Activated naive CD4-positive, alpha-beta T cell treated with anti-CD3 and anti-CD28 coated beads for 36 hours (primary cell): Measurements from ENCODE around the gene CUX1. TPM values are rescaled to one million over a fixed set of nuclear protein-coding genes. Genes with fewer than 3 reads are reported as not detected.
"Not testable (repeated sequence)": the region's sequence is repeated elsewhere in the genome, so short reads cannot be mapped to it uniquely, and the experiment has no call there.

Experiments used
- CTCF ChIA-PET: fragments of 350-600 bp; sonication (Branson Sonifier 250); formaldehyde crosslinking; loops from one replicate; lab custom pipeline; 2021; ENCODE audit warnings: antibody characterized with exemption; lab: Charles Lee
- DNase-seq: peaks from one replicate; pipeline ENCODE4 v3.0.0-alpha.2; 2020
- H3K27ac Mint-ChIP-seq: one replicate; pipeline ENCODE4 v1.8.0; 2021; ENCODE audit warnings: mild to moderate bottlenecking, mixed read lengths
- H3K27me3 Mint-ChIP-seq: one replicate; pipeline ENCODE4 v1.8.0; 2021; ENCODE audit warnings: low read depth, mixed read lengths
- H3K36me3 Mint-ChIP-seq: one replicate; pipeline ENCODE4 v1.8.0; 2021; ENCODE audit warnings: low read depth, mixed read lengths
- H3K4me1 Mint-ChIP-seq: one replicate; pipeline ENCODE4 v1.8.0; 2021; ENCODE audit warnings: low read depth, mixed read lengths
- H3K4me3 Mint-ChIP-seq: one replicate; pipeline ENCODE4 v1.8.0; 2021; ENCODE audit warnings: mild to moderate bottlenecking, moderate library complexity, mixed read lengths
- H3K9me3 Mint-ChIP-seq: one replicate; pipeline ENCODE4 v1.8.0; 2021; ENCODE audit warnings: mixed read lengths
- intact Hi-C: fragments of 100-400 bp; cut with micrococcal nuclease; formaldehyde crosslinking; loops from one replicate; pipeline ENCODE4 v1.15.1; 2023
- total RNA-seq, 2 experiments: library from RNA; stranded (reverse); gene quantifications; one replicate each; pipeline ENCODE4 v1.2.3, GENCODE V29; 2021

CUX1 gene
- total RNA-seq, 2 experiments from 2014 or later = 22.2 to 25.5 TPM

DNA sequence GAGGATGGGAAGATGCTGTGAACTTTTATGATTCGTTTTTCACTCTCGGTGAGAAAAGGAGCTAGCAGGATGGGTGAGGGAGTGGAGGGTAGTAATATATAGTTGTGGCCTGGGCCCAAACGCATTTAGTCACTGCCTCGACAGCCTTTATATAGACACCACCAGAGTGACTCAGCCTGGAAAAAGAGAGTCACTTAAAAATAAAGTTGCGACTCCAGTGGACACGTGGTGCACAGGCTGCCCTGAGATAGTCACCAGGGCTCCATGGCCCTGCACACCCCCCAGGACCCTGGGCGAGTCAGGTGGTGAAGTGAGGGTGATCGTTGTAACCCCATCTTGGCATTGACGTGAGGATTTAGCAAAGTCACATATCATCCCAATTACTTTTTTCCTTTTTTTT lies 106.7 kb downstream of the CUX1 start:
- Mint-ChIP-seq H3K4me1 (peaks cover 5% of the 10 kb centered on the region), H3K9me3 (no peaks in the 10 kb centered on the region), H3K4me3 (no peak overlapping the region), H3K27ac (no peak overlapping the region), H3K27me3 (no peaks in the 10 kb centered on the region), H3K36me3 (peaks cover 9% of the 10 kb centered on the region)
- intact Hi-C loops = no loop called here
- CTCF ChIA-PET = no interaction called here
- DNase-seq = no peak

DNA sequence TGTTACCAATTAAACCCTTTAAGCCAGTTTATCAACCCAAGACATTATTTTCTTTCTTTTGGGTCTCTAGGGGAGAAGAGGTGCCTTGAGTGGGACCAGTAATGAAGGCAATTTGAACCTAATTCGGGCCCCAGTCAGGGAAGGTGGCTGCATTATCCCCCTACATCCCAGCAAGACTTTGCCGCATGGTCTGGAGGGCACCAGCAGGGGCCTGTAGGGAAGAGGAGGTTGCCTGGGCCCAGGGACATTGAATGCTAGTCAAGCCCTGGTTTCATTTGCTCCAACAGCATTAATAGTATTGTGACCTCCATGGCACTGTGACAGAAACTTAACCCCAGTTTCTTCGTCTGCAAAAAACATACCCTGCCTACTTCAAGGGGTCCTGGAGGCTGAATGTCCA lies 108.8 kb downstream of the CUX1 start:
- intact Hi-C loops = no loop called here
- CTCF ChIA-PET = no interaction called here
- Mint-ChIP-seq H3K27me3 (no peaks in the 10 kb centered on the region), H3K4me1 (peaks cover 5% of the 10 kb centered on the region), H3K4me3 (no peak overlapping the region), H3K9me3 (no peaks in the 10 kb centered on the region), H3K27ac (no peak overlapping the region), H3K36me3 (peaks cover 9% of the 10 kb centered on the region)
- no peak for DNase-seq

GRCh38 chr7:101927389-101927788 lies 110.0 kb downstream of the CUX1 start:
- Mint-ChIP-seq H3K4me3 (no peak overlapping the region), H3K4me1 (peaks cover 5% of the 10 kb centered on the region), H3K27me3 (no peaks in the 10 kb centered on the region), H3K9me3 (no peaks in the 10 kb centered on the region), H3K27ac (no peak overlapping the region), H3K36me3 (peaks cover 9% of the 10 kb centered on the region)
- CTCF ChIA-PET = interaction anchor here (0.6 kb wide), 1 partner anchor 110 kb away, joined by 3 read pairs; no protein-coding TSS in a partner anchor
- intact Hi-C loops = no loop called here
- no peak for DNase-seq

- Mint-ChIP-seq H3K36me3 (peaks cover 9% of the 10 kb centered on the region), H3K4me3 (no peak overlapping the region), H3K4me1 (peaks cover 5% of the 10 kb centered on the region), H3K9me3 (no peaks in the 10 kb centered on the region), H3K27me3 (no peaks in the 10 kb centered on the region), H3K27ac (no peak overlapping the region)
- intact Hi-C loops = no loop called here
- CTCF ChIA-PET = interaction anchor here (0.6 kb wide), 1 partner anchor 110 kb away, joined by 3 read pairs; no protein-coding TSS in a partner anchor
- DNase-seq = no peak
Measured at GRCh38 chr7:101927802-101928201, 110.4 kb downstream of the CUX1 start.

DNA sequence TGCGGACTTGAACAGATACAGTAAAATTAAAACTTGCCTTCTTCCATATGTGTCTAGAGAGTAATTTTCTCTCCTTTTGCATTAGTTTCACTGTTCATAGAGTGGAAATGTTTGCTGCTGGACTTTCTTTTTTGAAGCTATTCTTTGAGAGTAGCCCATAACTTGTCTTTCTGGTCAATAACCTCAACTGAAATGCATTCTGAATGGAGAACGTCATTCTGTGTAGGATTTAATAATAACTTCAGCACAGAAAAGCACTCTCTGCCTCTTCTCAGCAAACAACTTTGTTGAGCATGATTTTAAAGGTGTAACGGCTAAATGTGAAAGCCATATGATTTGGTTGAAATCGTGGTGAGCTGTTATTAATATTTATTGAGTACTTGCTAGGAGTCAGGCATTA lies 111.8 kb downstream of the CUX1 start:
- Mint-ChIP-seq H3K27me3 (no peaks in the 10 kb centered on the region), H3K9me3 (no peaks in the 10 kb centered on the region), H3K27ac (no peak overlapping the region), H3K4me1 (no peaks in the 10 kb centered on the region), H3K4me3 (no peak overlapping the region), H3K36me3 (peaks cover 6% of the 10 kb centered on the region)
- DNase-seq = no peak
- CTCF ChIA-PET = no interaction called here
- intact Hi-C loops = no loop called here

DNA sequence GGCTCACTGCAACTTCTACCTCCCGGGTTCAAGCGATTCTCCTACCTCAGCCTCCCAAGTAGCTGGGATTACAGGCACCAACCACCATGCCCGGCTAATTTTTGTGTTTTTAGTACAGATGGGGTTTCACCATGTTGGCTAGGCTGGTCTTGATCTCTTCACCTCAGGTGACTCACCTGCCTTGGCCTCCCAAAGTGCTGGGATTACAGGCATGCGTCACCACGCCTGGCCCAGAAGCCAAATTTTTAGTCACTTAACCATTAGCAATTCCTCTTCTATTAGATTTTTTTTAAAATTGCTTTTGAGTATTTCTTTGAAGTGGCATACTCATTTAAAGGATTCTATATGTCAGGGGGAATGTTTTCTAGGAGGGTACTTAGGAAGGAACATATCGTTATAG lies 112.5 kb downstream of the CUX1 start:
- H3K4me3 Mint-ChIP-seq, intact Hi-C loops: not testable (repeated sequence)
- CTCF ChIA-PET = interaction anchor here (0.6 kb wide), 1 partner anchor 210 kb away, joined by 3 read pairs; no protein-coding TSS in a partner anchor

DNA sequence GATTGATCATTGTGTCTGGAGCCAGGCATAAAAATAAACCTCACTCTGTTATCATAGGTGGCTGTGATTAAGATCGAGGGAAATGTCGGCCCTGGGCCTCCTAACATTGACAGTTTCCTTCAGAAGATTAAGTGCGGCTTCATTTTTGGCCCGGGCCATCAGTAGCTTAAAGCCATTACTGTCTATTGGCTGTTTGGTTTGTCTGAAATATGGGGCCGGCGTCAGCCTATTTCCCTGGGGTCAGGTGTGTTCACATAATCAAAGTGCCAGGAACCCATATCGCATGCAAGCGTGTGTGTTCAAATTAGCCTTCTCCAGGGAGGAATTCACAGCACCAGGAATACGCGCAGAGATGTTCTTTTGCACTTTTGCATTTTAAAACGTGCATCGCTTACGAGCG lies 114.7 kb downstream of the CUX1 start:
- Mint-ChIP-seq H3K36me3 (peaks cover 4% of the 10 kb centered on the region), H3K27me3 (no peaks in the 10 kb centered on the region), H3K4me3 (no peak overlapping the region), H3K4me1 (peaks cover 8% of the 10 kb centered on the region), H3K9me3 (no peaks in the 10 kb centered on the region), H3K27ac (no peak overlapping the region)
- CTCF ChIA-PET = no interaction called here
- DNase-seq = no peak
- intact Hi-C loops = no loop called here

More for the DNA sequence above, 112.5 kb downstream of the CUX1 start:
- DNase-seq, H3K9me3 Mint-ChIP-seq, H3K27me3 Mint-ChIP-seq, H3K4me1 Mint-ChIP-seq, H3K27ac Mint-ChIP-seq, H3K36me3 Mint-ChIP-seq: not testable (repeated sequence)

- Mint-ChIP-seq H3K27ac (no peak overlapping the region), H3K4me1 (peaks cover 8% of the 10 kb centered on the region), H3K27me3 (no peaks in the 10 kb centered on the region), H3K9me3 (no peaks in the 10 kb centered on the region), H3K4me3 (no peak overlapping the region), H3K36me3 (peaks cover 4% of the 10 kb centered on the region)
- intact Hi-C loops = no loop called here
- CTCF ChIA-PET = no interaction called here
- no peak for DNase-seq
Measured at GRCh38 chr7:101933028-101933427, 115.6 kb downstream of the CUX1 start.

GRCh38 chr7:101933688-101934121 lies 116.3 kb downstream of the CUX1 start:
- intact Hi-C loops = no loop called here
- Mint-ChIP-seq H3K27me3 (no peaks in the 10 kb centered on the region), H3K36me3 (peaks cover 4% of the 10 kb centered on the region), H3K9me3 (no peaks in the 10 kb centered on the region), H3K27ac (no peak overlapping the region), H3K4me1 (peaks cover 8% of the 10 kb centered on the region), H3K4me3 (no peak overlapping the region)
- CTCF ChIA-PET = no interaction called here
- DNase-seq = no peak

DNA sequence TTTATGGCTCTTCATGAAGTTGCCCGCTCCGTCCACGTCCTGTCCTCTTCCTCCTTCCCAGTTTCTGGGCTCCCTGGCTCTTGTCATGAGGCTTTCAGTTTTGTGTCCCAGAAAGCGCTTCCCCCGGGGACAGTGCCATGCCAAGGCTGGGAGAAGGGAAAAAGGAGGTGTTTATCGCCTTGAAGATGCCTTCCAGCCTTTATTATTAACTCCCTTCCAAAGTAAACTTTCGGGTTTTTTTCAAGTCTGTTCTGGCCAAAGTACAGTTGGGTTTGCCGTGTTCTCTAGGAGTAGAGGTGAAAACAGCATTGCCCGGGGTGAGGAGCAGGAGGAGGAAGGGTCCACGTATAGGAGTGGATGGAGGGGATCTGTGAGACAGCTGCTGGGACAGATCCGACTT lies 117.2 kb downstream of the CUX1 start:
- Mint-ChIP-seq H3K4me3 (no peak overlapping the region), H3K4me1 (peaks cover 8% of the 10 kb centered on the region)
- CTCF ChIA-PET = no interaction called here

DNA sequence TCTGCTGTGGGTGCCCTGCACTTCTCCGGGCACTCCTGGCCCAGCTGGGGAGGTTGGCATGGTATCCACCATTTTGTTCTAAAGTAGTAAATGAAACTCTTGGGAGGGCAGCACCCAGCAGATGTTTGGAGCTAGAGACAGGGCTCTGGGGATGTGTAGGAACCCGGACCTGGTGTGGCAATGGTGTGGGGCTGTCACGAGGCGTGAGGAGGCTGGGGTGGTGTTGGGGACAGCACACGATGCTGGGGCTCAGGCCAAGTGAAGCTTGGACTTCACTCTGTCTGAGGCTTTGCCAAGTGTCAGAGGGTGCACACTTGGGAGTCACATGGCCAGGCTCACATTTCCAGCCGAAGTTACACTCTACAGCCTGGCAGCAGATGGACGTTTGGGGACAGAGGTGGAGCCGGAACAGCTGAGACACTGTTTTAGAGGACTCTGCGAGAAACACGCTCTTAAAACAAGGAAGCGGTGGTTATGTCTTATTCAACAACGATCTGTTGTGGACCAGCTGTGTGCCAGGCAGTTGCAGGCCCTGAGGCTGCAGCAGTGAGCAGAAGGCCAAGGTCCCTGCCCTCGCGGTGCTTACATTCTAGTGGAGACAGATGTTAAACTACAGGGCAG lies 118.2 kb downstream of the CUX1 start:
- H3K36me3 Mint-ChIP-seq = no peaks in the 10 kb centered on the region
- no peaks in the 10 kb centered on the region for H3K27me3 Mint-ChIP-seq
- H3K9me3 Mint-ChIP-seq = no peaks in the 10 kb centered on the region
- peaks cover 8% of the 10 kb centered on the region for H3K4me1 Mint-ChIP-seq
- no peak overlapping the region for H3K27ac Mint-ChIP-seq
- DNase-seq = no peak
- intact Hi-C loops = no loop called here
- CTCF ChIA-PET = no interaction called here
- no peak overlapping the region for H3K4me3 Mint-ChIP-seq

More for the DNA sequence above, 117.2 kb downstream of the CUX1 start:
- no peak for DNase-seq
- Mint-ChIP-seq H3K36me3 (peaks cover 2% of the 10 kb centered on the region), H3K27ac (no peak overlapping the region), H3K9me3 (no peaks in the 10 kb centered on the region), H3K27me3 (no peaks in the 10 kb centered on the region)
- intact Hi-C loops = no loop called here

- no peak overlapping the region for H3K4me3 Mint-ChIP-seq
- H3K27ac Mint-ChIP-seq = no peak overlapping the region
- intact Hi-C loops = no loop called here
- DNase-seq = no peak
- H3K27me3 Mint-ChIP-seq = no peaks in the 10 kb centered on the region
- peaks cover 8% of the 10 kb centered on the region for H3K4me1 Mint-ChIP-seq
- no peaks in the 10 kb centered on the region for H3K9me3 Mint-ChIP-seq
- CTCF ChIA-PET = interaction anchor here (0.6 kb wide), 1 partner anchor 98 kb away, joined by 3 read pairs; no protein-coding TSS in a partner anchor
- no peaks in the 10 kb centered on the region for H3K36me3 Mint-ChIP-seq
Measured at GRCh38 chr7:101936223-101936610, 118.8 kb downstream of the CUX1 start.

DNA sequence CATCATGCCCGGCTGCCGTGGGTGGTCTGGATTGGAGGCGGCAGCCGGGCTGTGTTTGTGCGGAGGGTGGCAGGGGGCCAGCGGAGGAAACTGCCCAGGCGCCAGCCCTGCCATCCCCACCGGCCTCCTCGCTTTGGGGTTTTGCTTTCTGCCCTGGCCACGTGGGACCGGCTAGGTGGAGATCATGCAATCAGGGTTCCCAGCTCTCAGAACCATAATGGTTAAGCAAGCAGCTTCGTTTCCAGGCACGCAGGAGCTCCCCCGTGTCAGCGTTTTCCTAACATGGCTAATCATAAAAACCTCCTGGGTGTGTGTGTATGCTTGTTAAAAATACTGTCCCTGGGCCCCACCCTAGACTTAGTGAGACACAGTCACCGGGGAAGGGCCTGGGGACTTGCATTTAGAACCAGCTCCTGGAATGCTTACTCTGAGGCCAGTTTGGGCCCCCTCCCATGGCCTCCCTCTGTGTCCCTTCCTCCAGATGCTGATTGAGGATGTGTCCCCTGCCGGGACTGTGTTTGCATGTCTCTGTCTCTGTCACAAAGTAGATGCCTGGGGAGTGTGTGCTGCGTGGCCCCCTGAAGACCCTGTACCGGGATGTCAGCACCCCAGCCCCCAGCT lies 119.3 kb downstream of the CUX1 start:
- CTCF ChIA-PET = interaction anchor here (0.6 kb wide), 1 partner anchor 98 kb away, joined by 3 read pairs; no protein-coding TSS in a partner anchor
- Mint-ChIP-seq H3K4me1 (peaks cover 10% of the 10 kb centered on the region), H3K36me3 (no peaks in the 10 kb centered on the region), H3K4me3 (no peak overlapping the region), H3K27me3 (no peaks in the 10 kb centered on the region), H3K27ac (no peak overlapping the region), H3K9me3 (no peaks in the 10 kb centered on the region)
- DNase-seq = no peak
- intact Hi-C loops = no loop called here
